GM18517 (cell line): ENCODE measurements around the gene UFC1.
A peak's percentile ranks its signal among the peaks of the same experiment; 100 is the strongest.

Experiments used
- ATAC-seq: cut with Tn5 transposase; IDR thresholded peaks from one replicate; pipeline ENCODE4 v1.9.1; 2021; ENCODE audit warnings: mild to moderate bottlenecking, moderate library complexity; ENCODE audit not compliant: unreplicated experiment

The UFC1 gene

GRCh38 chr1:161168906-161169305 is 15.1 kb downstream of the UFC1 start:
- ATAC-seq, result no peak

- no peak for ATAC-seq
Observed at GRCh38 chr1:161171191-161171590, 17.4 kb downstream of the UFC1 start.

GRCh38 chr1:161171696-161172095 is 17.9 kb downstream of the UFC1 start:
- ATAC-seq, result no peak

GRCh38 chr1:161172349-161172748 is 18.6 kb downstream of the UFC1 start:
- ATAC-seq, result no peak

GRCh38 chr1:161172776-161173376 is 19.1 kb downstream of the UFC1 start:
- no peak for ATAC-seq

- no peak for ATAC-seq
Observed at GRCh38 chr1:161173711-161174110, 19.9 kb downstream of the UFC1 start.

GRCh38 chr1:161174911-161175310 is 21.1 kb downstream of the UFC1 start:
- no peak for ATAC-seq

- ATAC-seq, result no peak
Observed at GRCh38 chr1:161175771-161176453, 22.1 kb downstream of the UFC1 start.

GRCh38 chr1:161176468-161177111 is 22.8 kb downstream of the UFC1 start:
- no peak for ATAC-seq

GRCh38 chr1:161177112-161177935 is 23.5 kb downstream of the UFC1 start, which contains the start of gene B4GALT3:
Gene B4GALT3, minus strand, starts transcription at chr1:161177507. Its CDS starts 1,447 bp downstream, at chr1:161176060.
- peak; percentile 58 for ATAC-seq

GRCh38 chr1:161177936-161178244 is 24.1 kb downstream of the UFC1 start:
- ATAC-seq, result no peak

GRCh38 chr1:161179698-161180097 is 25.9 kb downstream of the UFC1 start:
- no peak for ATAC-seq

- ATAC-seq, result no peak
Observed at GRCh38 chr1:161180639-161181038, 26.9 kb downstream of the UFC1 start.

GRCh38 chr1:161182214-161182613 is 28.4 kb downstream of the UFC1 start:
- ATAC-seq, result peak; percentile 44

GRCh38 chr1:161185282-161185682 is 31.5 kb downstream of the UFC1 start:
- ATAC-seq, result peak; percentile 83

GRCh38 chr1:161185732-161186311 is 32.0 kb downstream of the UFC1 start:
- ATAC-seq, result peak; percentile 27

GRCh38 chr1:161187311-161187710 is 33.5 kb downstream of the UFC1 start:
- ATAC-seq, result no peak

- ATAC-seq, result no peak
Observed at GRCh38 chr1:161188381-161188780, 34.6 kb downstream of the UFC1 start.

GRCh38 chr1:161189036-161189435 is 35.3 kb downstream of the UFC1 start:
- no peak for ATAC-seq

GRCh38 chr1:161190962-161191521 is 37.3 kb downstream of the UFC1 start:
- no peak for ATAC-seq

- ATAC-seq, result no peak
Observed at GRCh38 chr1:161191971-161192370, 38.2 kb downstream of the UFC1 start.
